H9 (cell line): Measurements from ENCODE around the gene KLHL22. TPM values are rescaled to one million over a fixed set of nuclear protein-coding genes. Genes with fewer than 3 reads are reported as not detected.
A peak's percentile ranks its signal among the peaks of the same experiment; 100 is the strongest.

Experiments
- DNase-seq: peaks from one replicate; pipeline ENCODE4 v3.0.0-alpha.2; 2017
- H2AFZ ChIP-seq: one replicate; pipeline ENCODE4 v1.6.1; 2013; ENCODE audit warnings: mild to moderate bottlenecking, low read length, control low read depth, moderate library complexity
- H2AK5ac ChIP-seq: 2 replicates; pipeline ENCODE4 v1.6.1; 2013; ENCODE audit warnings: low read length, control low read depth, mixed read lengths; ENCODE audit not compliant: insufficient read length
- H2BK120ac ChIP-seq: one replicate; pipeline ENCODE4 v1.6.1; 2013; ENCODE audit warnings: low read depth, mild to moderate bottlenecking, low read length, control low read depth, inconsistent platforms; ENCODE audit not compliant: poor library complexity, severe bottlenecking
- H2BK12ac ChIP-seq: 2 replicates; pipeline ENCODE4 v1.6.1; 2013; ENCODE audit warnings: low read length, control low read depth, mixed read lengths, low read depth; ENCODE audit not compliant: insufficient read length
- H2BK15ac ChIP-seq: 2 replicates; pipeline ENCODE4 v1.6.1; 2013; ENCODE audit warnings: low read depth, low read length, control low read depth
- H2BK20ac ChIP-seq: one replicate; pipeline ENCODE4 v1.6.1; 2013; ENCODE audit warnings: low read depth, mild to moderate bottlenecking, low read length, control low read depth, inconsistent platforms; ENCODE audit not compliant: poor library complexity, severe bottlenecking
- H2BK5ac ChIP-seq: 2 replicates; pipeline ENCODE4 v1.6.1; 2013; ENCODE audit warnings: low read length, control low read depth, mixed read lengths; ENCODE audit not compliant: insufficient read length
- H3K14ac ChIP-seq: 2 replicates; pipeline ENCODE4 v1.6.1; 2013; ENCODE audit warnings: low read length, control low read depth; ENCODE audit not compliant: insufficient read depth
- H3K18ac ChIP-seq: 2 replicates; pipeline ENCODE4 v1.6.1; 2013; ENCODE audit warnings: low read depth, mild to moderate bottlenecking, mixed read lengths, low read length, control low read depth; ENCODE audit not compliant: insufficient read length
- H3K23ac ChIP-seq: 2 replicates; pipeline ENCODE4 v1.6.1; 2013; ENCODE audit warnings: low read length, control low read depth, mixed read lengths, low read depth; ENCODE audit not compliant: insufficient read length
- H3K23me2 ChIP-seq: 2 replicates; pipeline ENCODE4 v1.6.1; 2013; ENCODE audit warnings: low read depth, mild to moderate bottlenecking, mixed read lengths, low read length, control low read depth; ENCODE audit not compliant: insufficient read length, poor library complexity, severe bottlenecking
- H3K27ac ChIP-seq: 2 replicates; pipeline ENCODE4 v1.5.1; 2013; ENCODE audit warnings: low read length, control low read depth, mixed read lengths, low read depth; ENCODE audit not compliant: insufficient read length
- H3K27me3 ChIP-seq: 2 replicates; pipeline ENCODE4 v1.6.1; 2013; ENCODE audit warnings: low read length, control low read depth, inconsistent platforms; ENCODE audit not compliant: insufficient read depth
- H3K4ac ChIP-seq: 2 replicates; pipeline ENCODE4 v1.6.1; 2013; ENCODE audit warnings: low read depth, mild to moderate bottlenecking, control low read depth, inconsistent platforms, low read length, moderate library complexity
- H3K4me1 ChIP-seq: 2 replicates; pipeline ENCODE4 v1.6.1; 2013; ENCODE audit warnings: low read length, control low read depth, inconsistent platforms; ENCODE audit not compliant: insufficient read depth
- H3K4me2 ChIP-seq: 2 replicates; pipeline ENCODE4 v1.6.1; 2013; ENCODE audit warnings: low read length, control low read depth, mixed read lengths; ENCODE audit not compliant: insufficient read length, insufficient read depth
- H3K56ac ChIP-seq: 2 replicates; pipeline ENCODE4 v1.6.1; 2013; ENCODE audit warnings: low read depth, mild to moderate bottlenecking, mixed read lengths, low read length, control low read depth; ENCODE audit not compliant: insufficient read length
- H3K79me1 ChIP-seq: 2 replicates; pipeline ENCODE4 v1.6.1; 2013; ENCODE audit warnings: low read depth, mild to moderate bottlenecking, moderate library complexity, low read length, control low read depth, inconsistent platforms; ENCODE audit not compliant: insufficient read depth, poor library complexity, severe bottlenecking
- H3K79me2 ChIP-seq: 2 replicates; pipeline ENCODE4 v1.6.1; 2013; ENCODE audit warnings: low read length, control low read depth, inconsistent platforms; ENCODE audit not compliant: insufficient read depth
- H3K9ac ChIP-seq: 2 replicates; pipeline ENCODE4 v1.6.1; 2013; ENCODE audit warnings: low read length, control low read depth, mixed read lengths; ENCODE audit not compliant: insufficient read length; ENCODE audit errors: extremely low read depth
- H3K9me3 ChIP-seq: one replicate; pipeline ENCODE4 v1.6.1; 2013; ENCODE audit warnings: low read depth, low read length, inconsistent platforms; ENCODE audit not compliant: control insufficient read depth
- H3T11ph ChIP-seq: one replicate; pipeline ENCODE4 v1.6.1; 2013; ENCODE audit warnings: mild to moderate bottlenecking, low read length, control low read depth, inconsistent platforms
- H4K20me1 ChIP-seq: one replicate; pipeline ENCODE4 v1.6.1; 2013; ENCODE audit not compliant: control insufficient read depth, insufficient read length, insufficient read depth
- H4K5ac ChIP-seq: 2 replicates; pipeline ENCODE4 v1.6.1; 2013; ENCODE audit warnings: low read depth, mild to moderate bottlenecking, mixed read lengths, low read length, control low read depth; ENCODE audit not compliant: insufficient read length
- H4K8ac ChIP-seq: replicated peaks from 2 replicates; pipeline ENCODE4 v1.6.1; 2013; ENCODE audit warnings: low read length, control low read depth, mixed read lengths, low read depth; ENCODE audit not compliant: insufficient read length
- H4K91ac ChIP-seq: 2 replicates; pipeline ENCODE4 v1.6.1; 2013; ENCODE audit warnings: low read depth, mild to moderate bottlenecking, moderate library complexity, mixed read lengths, low read length, control low read depth; ENCODE audit not compliant: insufficient read length
- H3K27ac Mint-ChIP-seq, 3 experiments: 2 replicates in 2 of 3; 3 replicates in 1 of 3; pipeline ENCODE4 v1.8.0; 2020 to 2021; ENCODE audit warnings: mixed read lengths in 3 of 3, mild to moderate bottlenecking in 1 of 3, moderate library complexity in 1 of 3
- H3K27me3 Mint-ChIP-seq: 2 replicates; pipeline ENCODE4 v1.8.0; 2021; ENCODE audit warnings: low read depth, mild to moderate bottlenecking, moderate library complexity, mixed read lengths
- H3K36me3 Mint-ChIP-seq, 3 experiments: 2 replicates in 2 of 3; 3 replicates in 1 of 3; pipeline ENCODE4 v1.8.0; 2020 to 2021; ENCODE audit warnings: low read depth in 3 of 3, mixed read lengths in 3 of 3; ENCODE audit not compliant: insufficient read depth in 1 of 3
- H3K4me1 Mint-ChIP-seq, 2 experiments: 2 replicates each; pipeline ENCODE4 v1.8.0; 2020; ENCODE audit warnings: mixed read lengths in 2 of 2
- H3K4me3 Mint-ChIP-seq, 2 experiments: 2 replicates in 1 of 2; 3 replicates in 1 of 2; pipeline ENCODE4 v1.8.0; 2020 to 2021; ENCODE audit warnings: mild to moderate bottlenecking in 2 of 2, mixed read lengths in 2 of 2, moderate library complexity in 1 of 2
- H3K9me3 Mint-ChIP-seq, 2 experiments: 2 replicates in 1 of 2; 3 replicates in 1 of 2; pipeline ENCODE4 v1.8.0; 2020; ENCODE audit warnings: mild to moderate bottlenecking in 2 of 2, mixed read lengths in 2 of 2, moderate library complexity in 1 of 2
- WGBS: extraction: QIAGEN DNeasy Blood & Tissue Kit; methylation state at CpG from one replicate; pipeline ENCODE4 v1.1.7; 2013; ENCODE audit warnings: missing lambda C conversion rate, low lambda C conversion rate, mixed read lengths; ENCODE audit not compliant: insufficient read length; ENCODE audit errors: extremely low coverage; 5-methylcytosine and 5-hydroxymethylcytosine counted together
- total RNA-seq: library from RNA; stranded (reverse); gene quantifications from 2 replicates; pipeline ENCODE4 v1.2.1, GENCODE V29; 2021
- TF ChIP-seq, protein P1 (sequence below): fragments of 200-600 bp; sonication (generic); conservative IDR thresholded peaks from 3 replicates; pipeline ENCODE4 v1.8.0; 2021; ENCODE audit warnings: antibody characterized with exemption, mild to moderate bottlenecking

KLHL22 gene
- total RNA-seq, 1 experiment from 2014 or later = 11.9 TPM

DNA sequence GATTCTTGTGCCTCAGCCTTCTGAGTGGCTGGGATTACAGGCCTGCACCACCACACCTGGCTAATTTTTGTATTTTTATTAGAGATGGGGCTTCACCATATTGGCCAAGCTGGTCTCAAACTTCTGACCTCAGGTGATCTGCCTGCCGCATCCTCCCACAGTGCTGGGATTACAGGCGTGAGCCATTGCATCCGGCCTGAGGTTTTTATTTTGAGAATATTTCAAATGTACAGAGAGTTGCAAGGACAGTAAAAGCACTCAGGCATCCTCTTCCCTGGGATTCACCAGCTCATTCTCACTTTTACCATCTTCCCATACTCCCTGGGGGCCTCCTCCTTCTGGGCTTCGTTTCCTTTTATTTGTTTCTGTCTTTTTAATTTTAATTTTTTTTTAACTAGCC is 24.0 kb upstream of the KLHL22 start:
- TF ChIP-seq, protein P1, sequence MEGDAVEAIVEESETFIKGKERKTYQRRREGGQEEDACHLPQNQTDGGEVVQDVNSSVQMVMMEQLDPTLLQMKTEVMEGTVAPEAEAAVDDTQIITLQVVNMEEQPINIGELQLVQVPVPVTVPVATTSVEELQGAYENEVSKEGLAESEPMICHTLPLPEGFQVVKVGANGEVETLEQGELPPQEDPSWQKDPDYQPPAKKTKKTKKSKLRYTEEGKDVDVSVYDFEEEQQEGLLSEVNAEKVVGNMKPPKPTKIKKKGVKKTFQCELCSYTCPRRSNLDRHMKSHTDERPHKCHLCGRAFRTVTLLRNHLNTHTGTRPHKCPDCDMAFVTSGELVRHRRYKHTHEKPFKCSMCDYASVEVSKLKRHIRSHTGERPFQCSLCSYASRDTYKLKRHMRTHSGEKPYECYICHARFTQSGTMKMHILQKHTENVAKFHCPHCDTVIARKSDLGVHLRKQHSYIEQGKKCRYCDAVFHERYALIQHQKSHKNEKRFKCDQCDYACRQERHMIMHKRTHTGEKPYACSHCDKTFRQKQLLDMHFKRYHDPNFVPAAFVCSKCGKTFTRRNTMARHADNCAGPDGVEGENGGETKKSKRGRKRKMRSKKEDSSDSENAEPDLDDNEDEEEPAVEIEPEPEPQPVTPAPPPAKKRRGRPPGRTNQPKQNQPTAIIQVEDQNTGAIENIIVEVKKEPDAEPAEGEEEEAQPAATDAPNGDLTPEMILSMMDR = no peak
- H3K4me2 ChIP-seq = no peak overlapping the region
- no peak overlapping the region for H3K27ac ChIP-seq
- no peak overlapping the region for H3K4me3 Mint-ChIP-seq
- no peaks in the 10 kb centered on the region; a peak in 1 of 5 replicates for H3K9me3 Mint-ChIP-seq
- H3K27me3 Mint-ChIP-seq = no peaks in the 10 kb centered on the region
- no peak overlapping the region for H3K18ac ChIP-seq
- WGBS = no CpG with 5 or more reads among the region's 4 CpGs
- no peak overlapping the region for H2BK20ac ChIP-seq
- H3K4me1 Mint-ChIP-seq = peaks cover 7 to 17% of the 10 kb centered on the region in 2 experiments
- peaks cover 7 to 24% (median 11%) of the 10 kb centered on the region in 3 experiments; a peak in 6 of 7 replicates for H3K36me3 Mint-ChIP-seq
- peaks cover 3% of the 10 kb centered on the region; the same call in 1 of the 2 replicates for H3K4me1 ChIP-seq
- no peak overlapping the region for H4K5ac ChIP-seq
- H3K79me2 ChIP-seq = peaks cover 20% of the 10 kb centered on the region; the same call in 1 of the 2 replicates
- H4K91ac ChIP-seq = no peak overlapping the region
- peaks cover 4% of the 10 kb centered on the region for H3K79me1 ChIP-seq
- no peak overlapping the region for H2BK12ac ChIP-seq
- H2BK15ac ChIP-seq = no peak overlapping the region
- no peak overlapping the region for H2BK120ac ChIP-seq
- H3K23ac ChIP-seq = no peak overlapping the region
- H3K9ac ChIP-seq = no peak overlapping the region
- peak overlapping the region in 1 of 3 experiments; percentile 62; a peak in 1 of 7 replicates for H3K27ac Mint-ChIP-seq
- no peak for DNase-seq
- no peak overlapping the region for H2AK5ac ChIP-seq
- no peak overlapping the region for H3K4ac ChIP-seq
- H3K56ac ChIP-seq = no peak overlapping the region
- no peak overlapping the region for H4K8ac ChIP-seq
- H3K9me3 ChIP-seq = no peaks in the 10 kb centered on the region
- H2AFZ ChIP-seq = no peak overlapping the region
- no peak overlapping the region for H2BK5ac ChIP-seq
- H3K27me3 ChIP-seq = no peaks in the 10 kb centered on the region
- no peaks in the 10 kb centered on the region for H4K20me1 ChIP-seq
- no peaks in the 10 kb centered on the region for H3K23me2 ChIP-seq
- no peak overlapping the region for H3T11ph ChIP-seq
- H3K14ac ChIP-seq = no peak overlapping the region
